T-helper 1 cell treated with Interleukin-12 subunit alpha and Interleukin-12 subunit beta and Interleukin-4 antibody, amounts not matched to agents 30 ng/mL and 1 ng/mL, for 36 hours (primary cell): ENCODE measurements around the gene HMGA1. TPM values are rescaled to one million over a fixed set of nuclear protein-coding genes. Genes with fewer than 3 reads are reported as not detected.

ENCODE experiments used
- intact Hi-C: fragments of 100-400 bp; cut with micrococcal nuclease; formaldehyde crosslinking; loops from one replicate; pipeline ENCODE4 v1.15.1; 2024
- total RNA-seq: library from RNA; stranded (reverse); gene quantifications from 2 replicates; pipeline ENCODE4 v1.2.3, GENCODE V29; 2022

Gene HMGA1
- total RNA-seq, 1 donor from 2014 or later: 183 TPM

GRCh38 chr6:34238585-34239499 is 2.2 kb downstream of the HMGA1 start:
- intact Hi-C loops: loop anchor here (5.0 to 10.0 kb wide), 4 partner anchors 57 to 824 kb away; partner anchors contain the start of genes CUTA, ILRUN and PHF1

- intact Hi-C loops: loop anchor here (5.0 to 10.0 kb wide), 4 partner anchors 57 to 825 kb away; partner anchors contain the start of genes CUTA, ILRUN and PHF1
Measured at GRCh38 chr6:34239500-34239825, 2.8 kb downstream of the HMGA1 start.

- intact Hi-C loops: loop anchor here (5.0 to 10.0 kb wide), 4 partner anchors 58 to 825 kb away; partner anchors contain the start of genes CUTA, ILRUN and PHF1
Measured at GRCh38 chr6:34239893-34240292, 3.2 kb downstream of the HMGA1 start.

- intact Hi-C loops: no loop called here
Measured at GRCh38 chr6:34240329-34241248, 3.9 kb downstream of the HMGA1 start.

- intact Hi-C loops: no loop called here
Measured at GRCh38 chr6:34241351-34242215, 4.9 kb downstream of the HMGA1 start.

GRCh38 chr6:34242252-34243130 is 5.8 kb downstream of the HMGA1 start:
- intact Hi-C loops: no loop called here

GRCh38 chr6:34243131-34243771 is 6.6 kb downstream of the HMGA1 start:
- intact Hi-C loops: no loop called here

GRCh38 chr6:34243901-34244884 is 7.5 kb downstream of the HMGA1 start:
- intact Hi-C loops: no loop called here

GRCh38 chr6:34245032-34245760 is 8.5 kb downstream of the HMGA1 start:
- intact Hi-C loops: loop anchor here (5.0 kb wide), 1 partner anchor 343 kb away; no protein-coding TSS in a partner anchor

- intact Hi-C loops: loop anchor here (5.0 kb wide), 1 partner anchor 343 kb away; no protein-coding TSS in a partner anchor
Measured at GRCh38 chr6:34245761-34246140, 9.1 kb downstream of the HMGA1 start.

GRCh38 chr6:34246249-34246562 is 9.5 kb downstream of the HMGA1 start:
- intact Hi-C loops: loop anchor here (5.0 kb wide), 1 partner anchor 344 kb away; no protein-coding TSS in a partner anchor

- intact Hi-C loops: loop anchor here (5.0 kb wide), 1 partner anchor 344 kb away; no protein-coding TSS in a partner anchor
Measured at GRCh38 chr6:34246563-34247391, 10.1 kb downstream of the HMGA1 start.

- intact Hi-C loops: loop anchor here (2.0 to 5.0 kb wide), 3 partner anchors 345 to 641 kb away; partner anchors contain the start of genes ANKS1A, SNRPC and TAF11
Measured at GRCh38 chr6:34247481-34248197, 11.0 kb downstream of the HMGA1 start.

- intact Hi-C loops: loop anchor here (2.0 to 5.0 kb wide), 3 partner anchors 346 to 641 kb away; partner anchors contain the start of genes ANKS1A, SNRPC and TAF11
Measured at GRCh38 chr6:34248198-34248726, 11.6 kb downstream of the HMGA1 start.
